Embryonic facial prominence (tissue), 1 donor: ENCODE data around the gene PARD6B.
"Not testable (repeated sequence)": the region's sequence is repeated elsewhere in the genome, so short reads cannot be mapped to it uniquely, and the experiment has no call there.

ENCODE experiments used
- DNase-seq: peaks from one replicate; pipeline ENCODE4 v3.0.0-alpha.2; 2016; ENCODE audit errors: extremely low spot score

The PARD6B gene

GRCh38 chr20:50799890-50800550 lies 68.6 kb downstream of the PARD6B start:
- DNase-seq: no peak

GRCh38 chr20:50800986-50801746 lies 69.8 kb downstream of the PARD6B start:
- not testable (repeated sequence) for DNase-seq

- DNase-seq: no peak
These were observed 70.4 kb downstream of the PARD6B start for GRCh38 chr20:50801747-50802125.

GRCh38 chr20:50802289-50802688 lies 70.9 kb downstream of the PARD6B start:
- no peak for DNase-seq

GRCh38 chr20:50804437-50805348 lies 73.3 kb downstream of the PARD6B start:
- DNase-seq: no peak

GRCh38 chr20:50805349-50805684 lies 73.9 kb downstream of the PARD6B start:
- no peak for DNase-seq

GRCh38 chr20:50806126-50806768 lies 74.9 kb downstream of the PARD6B start:
- no peak for DNase-seq
